ENCODE data around the gene MCHR1.

DNA sequence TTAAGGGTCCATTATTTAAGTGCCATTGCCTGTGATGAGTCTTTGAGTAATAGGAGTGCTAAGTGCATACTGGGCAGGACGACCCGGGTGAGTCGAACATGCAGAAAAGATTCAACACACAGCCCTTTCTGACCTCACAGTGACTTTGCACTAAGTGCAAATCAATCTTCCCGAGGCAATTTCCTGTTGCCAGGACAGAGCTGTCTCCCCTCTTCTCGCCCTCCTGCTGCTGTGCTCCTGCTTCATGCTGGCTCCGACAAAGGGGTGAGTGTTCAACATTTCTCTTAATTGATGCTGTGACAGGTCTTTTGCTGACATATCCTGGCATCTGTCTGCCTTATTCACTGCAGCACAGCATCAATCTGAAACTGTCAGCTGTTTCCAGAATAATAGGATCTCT, 42.0 kb downstream of the MCHR1 start:
- TF ChIP-seq, protein P1, sequence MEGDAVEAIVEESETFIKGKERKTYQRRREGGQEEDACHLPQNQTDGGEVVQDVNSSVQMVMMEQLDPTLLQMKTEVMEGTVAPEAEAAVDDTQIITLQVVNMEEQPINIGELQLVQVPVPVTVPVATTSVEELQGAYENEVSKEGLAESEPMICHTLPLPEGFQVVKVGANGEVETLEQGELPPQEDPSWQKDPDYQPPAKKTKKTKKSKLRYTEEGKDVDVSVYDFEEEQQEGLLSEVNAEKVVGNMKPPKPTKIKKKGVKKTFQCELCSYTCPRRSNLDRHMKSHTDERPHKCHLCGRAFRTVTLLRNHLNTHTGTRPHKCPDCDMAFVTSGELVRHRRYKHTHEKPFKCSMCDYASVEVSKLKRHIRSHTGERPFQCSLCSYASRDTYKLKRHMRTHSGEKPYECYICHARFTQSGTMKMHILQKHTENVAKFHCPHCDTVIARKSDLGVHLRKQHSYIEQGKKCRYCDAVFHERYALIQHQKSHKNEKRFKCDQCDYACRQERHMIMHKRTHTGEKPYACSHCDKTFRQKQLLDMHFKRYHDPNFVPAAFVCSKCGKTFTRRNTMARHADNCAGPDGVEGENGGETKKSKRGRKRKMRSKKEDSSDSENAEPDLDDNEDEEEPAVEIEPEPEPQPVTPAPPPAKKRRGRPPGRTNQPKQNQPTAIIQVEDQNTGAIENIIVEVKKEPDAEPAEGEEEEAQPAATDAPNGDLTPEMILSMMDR (conservative IDR thresholded peaks at IDR 0.05; ENCODE audit: low read depth in 2 of 2): no peak
- TF ChIP-seq STAT1 (IDR thresholded peaks at IDR 0.05; ENCODE audit: unreplicated experiment) (no peak), REST (IDR thresholded peaks at IDR 0.05; ENCODE audit: unreplicated experiment) (no peak), EZH2 (IDR thresholded peaks at IDR 0.05; ENCODE audit: low read depth, unreplicated experiment) (no peak), POLR2AphosphoS5 (IDR thresholded peaks at IDR 0.05; ENCODE audit: low read depth) (no peak), EZH2phosphoT487 (IDR thresholded peaks at IDR 0.05; ENCODE audit: unreplicated experiment) (no peak), ZNF114 (CRISPR knock-in tag; IDR thresholded peaks at IDR 0.05) (no peak), CREB1 (CRISPR knock-in tag; IDR thresholded peaks at IDR 0.05; ENCODE audit: low read depth) (no peak), JUNB (IDR thresholded peaks at IDR 0.05; ENCODE audit: unreplicated experiment) (no peak)

All from GM23338 (cell line).